ENCODE results near the gene CX3CR1. TPM values are rescaled to one million over a fixed set of nuclear protein-coding genes. Genes with fewer than 3 reads are reported as not detected.
A peak's percentile ranks its signal among the peaks of the same experiment; 100 is the strongest.

The CX3CR1 gene
- total RNA-seq, 2 donors from 2014 or later, result 0.28 to 0.54 TPM

GRCh38 chr3:39251576-39251975 lies 28.3 kb downstream of the CX3CR1 start:
- no peak overlapping the region for H3K27ac ChIP-seq
- no peak for TF ChIP-seq CTCF (IDR thresholded peaks at IDR 0.05)
- no peaks in the 10 kb centered on the region for H3K9me3 ChIP-seq
- ATAC-seq (ENCODE audit: insufficient number of reproducible peaks, low FRiP score, low read depth) (no peak), DNase-seq (ENCODE audit: low spot score) (no peak)
- H3K4me1 ChIP-seq (ENCODE audit: control insufficient read depth in 1 of 2, low read depth in 2 of 2), result peaks cover 8 to 22% of the 10 kb centered on the region in 2 donors
- H3K27me3 ChIP-seq (replicated peaks; ENCODE audit: insufficient read depth), result no peaks in the 10 kb centered on the region
- H3K4me3 ChIP-seq, result no peak overlapping the region
- H3K36me3 ChIP-seq, result no peaks in the 10 kb centered on the region

GRCh38 chr3:39250116-39250747 lies 29.6 kb downstream of the CX3CR1 start:
- H3K4me3 ChIP-seq, result no peak overlapping the region
- H3K36me3 ChIP-seq, result no peaks in the 10 kb centered on the region
- DNase-seq (ENCODE audit: low spot score) (no peak), ATAC-seq (ENCODE audit: insufficient number of reproducible peaks, low FRiP score, low read depth) (peak; percentile 54)
- no peaks in the 10 kb centered on the region for H3K9me3 ChIP-seq
- no peaks in the 10 kb centered on the region for H3K27me3 ChIP-seq (replicated peaks; ENCODE audit: insufficient read depth)
- TF ChIP-seq CTCF (IDR thresholded peaks at IDR 0.05), result peak; percentile 7
- peaks cover 8 to 20% of the 10 kb centered on the region in 2 donors for H3K4me1 ChIP-seq (ENCODE audit: control insufficient read depth in 1 of 2, low read depth in 2 of 2)
- H3K27ac ChIP-seq, result peak overlapping the region; percentile 27 to 44

- no peak for TF ChIP-seq CTCF (IDR thresholded peaks at IDR 0.05)
- Histone ChIP-seq H3K27me3 (replicated peaks; ENCODE audit: insufficient read depth) (no peaks in the 10 kb centered on the region), H3K9me3 (no peaks in the 10 kb centered on the region), H3K36me3 (no peaks in the 10 kb centered on the region), H3K4me3 (no peak overlapping the region), H3K4me1 (ENCODE audit: control insufficient read depth in 1 of 2, low read depth in 2 of 2) (peaks cover 8 to 13% of the 10 kb centered on the region in 2 donors), H3K27ac (no peak overlapping the region)
- DNase-seq (ENCODE audit: low spot score) (no peak), ATAC-seq (ENCODE audit: insufficient number of reproducible peaks, low FRiP score, low read depth) (no peak)
These were observed 30.3 kb downstream of the CX3CR1 start for GRCh38 chr3:39249453-39250115.

GRCh38 chr3:39241561-39241960 lies 38.3 kb downstream of the CX3CR1 start:
- H3K4me1 ChIP-seq (ENCODE audit: control insufficient read depth in 1 of 2, low read depth in 2 of 2), result no peaks in the 10 kb centered on the region
- H3K9me3 ChIP-seq, result no peaks in the 10 kb centered on the region
- no peak overlapping the region for H3K27ac ChIP-seq
- H3K27me3 ChIP-seq (replicated peaks; ENCODE audit: insufficient read depth), result no peaks in the 10 kb centered on the region
- no peak for TF ChIP-seq CTCF (IDR thresholded peaks at IDR 0.05)
- no peak overlapping the region for H3K4me3 ChIP-seq
- H3K36me3 ChIP-seq, result no peaks in the 10 kb centered on the region
- ATAC-seq (ENCODE audit: insufficient number of reproducible peaks, low FRiP score, low read depth) (no peak), DNase-seq (ENCODE audit: low spot score) (no peak)

GRCh38 chr3:39237027-39237426 lies 42.8 kb downstream of the CX3CR1 start:
- Histone ChIP-seq H3K4me1 (ENCODE audit: control insufficient read depth in 1 of 2, low read depth in 2 of 2) (no peaks in the 10 kb centered on the region), H3K27me3 (replicated peaks; ENCODE audit: insufficient read depth) (no peaks in the 10 kb centered on the region), H3K4me3 (no peak overlapping the region), H3K27ac (no peak overlapping the region), H3K36me3 (no peaks in the 10 kb centered on the region), H3K9me3 (no peaks in the 10 kb centered on the region)
- DNase-seq (ENCODE audit: low spot score), result no peak
- no peak for TF ChIP-seq CTCF (IDR thresholded peaks at IDR 0.05)
- ATAC-seq (ENCODE audit: insufficient number of reproducible peaks, low FRiP score, low read depth), result no peak

Data from thoracic aorta (tissue), 2 donors.